OCI-LY1 (cell line): Measurements from ENCODE around the gene DPP6.

Experiments
- EZH2 ChIP-seq: fragments of 200-600 bp; sonication (generic), shearing (Covaris generic); IDR thresholded peaks from 2 replicates; pipeline ENCODE4 v1.8.0; 2017; ENCODE audit warnings: borderline replicate concordance, mixed run types, mild to moderate bottlenecking, antibody characterized with exemption, low read length, moderate library complexity, mixed read lengths
- TF ChIP-seq, protein P1 (sequence below): fragments of 200-600 bp; sonication (generic), shearing (Covaris generic); IDR thresholded peaks from 2 replicates; pipeline ENCODE4 v1.5.1; 2017; ENCODE audit warnings: mild to moderate bottlenecking, antibody characterized with exemption, low read length, moderate library complexity, mixed read lengths

DNA sequence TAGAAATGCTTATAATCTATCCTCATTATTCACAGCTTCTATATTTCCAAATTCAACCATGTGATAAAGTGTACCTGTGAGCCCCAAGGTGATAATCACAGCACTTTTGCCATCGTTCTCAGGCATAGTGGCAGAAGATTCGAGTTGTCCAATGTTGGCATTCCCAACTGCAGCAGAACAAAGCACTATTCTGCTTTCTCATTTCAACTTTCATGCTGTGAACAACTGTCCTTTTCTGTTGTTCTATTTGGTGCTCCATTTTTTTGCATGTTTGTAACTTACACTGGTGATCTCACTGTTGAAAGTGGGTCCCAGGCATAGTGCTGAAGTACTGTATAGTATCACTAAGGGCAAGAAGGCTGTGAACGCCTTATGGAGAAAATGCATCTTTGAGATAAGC lies 512.5 kb downstream of the DPP6 start:
- TF ChIP-seq, protein P1, sequence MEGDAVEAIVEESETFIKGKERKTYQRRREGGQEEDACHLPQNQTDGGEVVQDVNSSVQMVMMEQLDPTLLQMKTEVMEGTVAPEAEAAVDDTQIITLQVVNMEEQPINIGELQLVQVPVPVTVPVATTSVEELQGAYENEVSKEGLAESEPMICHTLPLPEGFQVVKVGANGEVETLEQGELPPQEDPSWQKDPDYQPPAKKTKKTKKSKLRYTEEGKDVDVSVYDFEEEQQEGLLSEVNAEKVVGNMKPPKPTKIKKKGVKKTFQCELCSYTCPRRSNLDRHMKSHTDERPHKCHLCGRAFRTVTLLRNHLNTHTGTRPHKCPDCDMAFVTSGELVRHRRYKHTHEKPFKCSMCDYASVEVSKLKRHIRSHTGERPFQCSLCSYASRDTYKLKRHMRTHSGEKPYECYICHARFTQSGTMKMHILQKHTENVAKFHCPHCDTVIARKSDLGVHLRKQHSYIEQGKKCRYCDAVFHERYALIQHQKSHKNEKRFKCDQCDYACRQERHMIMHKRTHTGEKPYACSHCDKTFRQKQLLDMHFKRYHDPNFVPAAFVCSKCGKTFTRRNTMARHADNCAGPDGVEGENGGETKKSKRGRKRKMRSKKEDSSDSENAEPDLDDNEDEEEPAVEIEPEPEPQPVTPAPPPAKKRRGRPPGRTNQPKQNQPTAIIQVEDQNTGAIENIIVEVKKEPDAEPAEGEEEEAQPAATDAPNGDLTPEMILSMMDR: no peak
- TF ChIP-seq EZH2: no peak
